Renal cortex interstitium (tissue), 11 donors: ENCODE results near the gene EML6. TPM values are rescaled to one million over a fixed set of nuclear protein-coding genes. Genes with fewer than 3 reads are reported as not detected.
"Not testable (repeated sequence)": the region's sequence is repeated elsewhere in the genome, so short reads cannot be mapped to it uniquely, and the experiment has no call there.

Experiments used
- DNase-seq, 11 donors: peaks; one replicate each; pipeline ENCODE4 v3.0.0-alpha.2; 2013; ENCODE audit warnings: low read depth in 9 of 11, low spot score in 4 of 11; ENCODE audit errors: extremely low read depth in 1 of 11
- polyA plus RNA-seq, 3 donors: library from polyadenylated mRNA; unstranded; fragments of 120-200 nt; gene quantifications; one replicate each; pipeline ENCODE4 v1.2.1, GENCODE V29; 2013; ENCODE audit not compliant: insufficient read length in 3 of 3

The EML6 gene
- polyA plus RNA-seq, 3 donors, result 11.5 to 20.3 (median 13.9) TPM

DNA sequence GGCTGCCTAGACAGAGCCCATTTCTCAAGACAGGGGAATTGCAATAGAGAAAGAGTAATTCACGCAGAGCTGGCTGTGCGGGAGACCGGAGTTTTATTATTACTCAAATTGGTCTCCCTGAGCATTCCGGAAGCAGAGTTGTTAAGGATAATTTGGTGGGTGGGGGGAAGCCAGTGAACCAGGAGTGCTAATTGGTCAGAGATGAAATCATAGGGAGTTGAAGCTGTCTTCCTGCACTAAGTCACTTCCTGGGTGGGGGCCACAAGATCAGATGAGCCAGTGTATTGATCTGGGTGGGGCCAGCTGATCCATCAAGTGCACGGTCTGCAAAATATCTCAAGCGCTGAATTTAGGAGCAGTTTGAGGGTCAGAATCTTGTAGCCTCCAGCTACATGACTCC is 242.0 kb downstream of the EML6 start:
- DNase-seq, result no peak

DNA sequence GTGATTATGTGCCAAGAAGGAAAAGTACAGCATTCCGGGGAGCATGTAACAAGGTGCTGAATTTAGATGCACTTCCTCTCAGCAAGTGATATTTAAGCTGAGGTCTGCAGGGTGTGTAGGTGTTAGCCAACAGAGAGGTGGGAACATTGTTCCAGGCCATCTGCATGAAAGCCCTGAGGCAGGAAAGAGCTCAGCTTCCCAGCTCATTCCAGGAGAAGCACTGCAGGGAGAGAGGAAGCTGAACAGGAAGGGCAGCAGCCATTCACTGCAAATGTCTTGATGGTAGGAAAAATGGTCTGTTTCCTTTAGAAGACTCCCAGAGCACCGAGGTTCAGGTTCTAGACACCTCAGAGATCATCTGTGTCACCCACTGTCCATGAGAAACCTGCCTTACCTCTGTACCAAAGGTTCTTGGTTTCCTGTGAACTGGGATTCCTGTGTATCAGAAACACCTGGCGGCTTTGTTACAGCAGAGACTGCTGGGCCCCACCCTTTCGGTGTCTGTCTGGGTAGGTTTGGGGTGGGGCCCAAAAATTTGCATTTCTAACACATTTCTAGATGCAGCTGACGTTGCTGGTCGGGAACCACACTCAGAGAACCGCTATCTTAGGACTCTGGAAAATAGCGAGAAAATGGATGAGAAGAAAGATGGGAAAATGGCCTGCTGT is 242.8 kb downstream of the EML6 start:
- no peak for DNase-seq

DNA sequence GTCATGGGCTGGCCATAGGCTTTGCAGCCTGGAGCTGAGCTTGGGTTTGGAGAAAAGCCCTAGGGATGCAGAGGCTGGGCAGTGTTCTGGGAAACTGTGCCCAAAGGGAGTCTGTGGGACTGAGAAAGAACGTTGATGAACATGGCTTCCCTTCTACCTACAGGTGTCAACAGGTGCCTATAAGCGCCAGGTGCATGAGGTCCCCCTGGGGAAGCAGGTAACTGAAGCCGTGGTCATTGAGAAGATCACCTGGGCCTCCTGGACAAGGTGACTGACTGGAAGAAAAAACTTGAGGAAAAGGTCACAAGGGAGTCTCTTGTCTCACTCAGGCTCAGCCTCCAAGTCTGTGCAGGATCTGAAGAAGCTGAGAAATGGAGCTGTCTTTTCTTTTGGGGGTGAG is 243.4 kb downstream of the EML6 start:
- no peak for DNase-seq

DNA sequence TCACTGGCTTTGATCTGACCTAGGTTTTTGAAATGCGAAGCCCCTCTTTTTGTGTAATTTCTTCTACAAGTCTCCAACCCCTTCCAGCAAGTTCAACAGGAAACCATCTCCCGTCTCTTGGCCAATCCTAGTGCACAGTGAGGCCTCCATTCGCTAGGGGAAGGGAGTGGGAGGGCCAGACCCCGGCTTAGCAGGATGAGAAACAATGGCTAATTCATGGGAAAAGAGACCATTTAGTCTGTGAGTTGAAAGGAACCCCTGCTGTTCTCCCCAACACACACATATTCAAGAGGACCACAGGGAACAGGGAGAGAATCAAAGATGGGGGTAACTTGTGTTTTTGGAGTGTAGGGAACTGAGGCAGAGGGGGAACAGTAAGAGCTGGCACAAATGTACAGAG is 243.8 kb downstream of the EML6 start:
- no peak for DNase-seq

DNA sequence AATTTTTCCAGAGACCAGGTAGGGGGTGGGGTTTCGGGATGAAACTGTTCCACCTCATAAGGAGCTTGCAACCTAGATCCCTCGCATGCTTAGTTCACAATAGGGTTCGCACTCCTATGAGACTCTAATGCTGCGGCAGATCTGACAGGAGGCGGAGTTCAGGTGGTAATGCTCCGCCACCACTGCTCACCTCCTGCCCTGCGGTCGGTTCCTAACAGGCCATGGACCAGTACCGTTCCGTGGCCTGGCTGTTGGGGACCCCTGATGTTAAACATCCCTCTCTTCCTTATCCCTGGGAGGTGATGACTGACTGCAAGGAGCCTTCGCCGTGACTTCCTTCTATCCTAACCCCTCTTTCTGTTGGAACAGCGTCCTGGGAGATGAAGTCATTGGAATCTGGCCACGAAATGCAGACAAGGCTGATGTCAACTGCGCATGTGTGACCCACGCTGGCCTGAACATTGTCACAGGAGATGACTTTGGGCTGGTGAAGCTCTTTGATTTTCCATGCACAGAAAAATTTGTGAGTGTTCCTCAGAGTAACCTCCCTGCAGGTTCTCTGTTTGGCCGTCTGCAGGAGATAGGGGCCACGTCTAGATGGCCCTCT is 244.4 kb downstream of the EML6 start:
- no peak for DNase-seq

DNA sequence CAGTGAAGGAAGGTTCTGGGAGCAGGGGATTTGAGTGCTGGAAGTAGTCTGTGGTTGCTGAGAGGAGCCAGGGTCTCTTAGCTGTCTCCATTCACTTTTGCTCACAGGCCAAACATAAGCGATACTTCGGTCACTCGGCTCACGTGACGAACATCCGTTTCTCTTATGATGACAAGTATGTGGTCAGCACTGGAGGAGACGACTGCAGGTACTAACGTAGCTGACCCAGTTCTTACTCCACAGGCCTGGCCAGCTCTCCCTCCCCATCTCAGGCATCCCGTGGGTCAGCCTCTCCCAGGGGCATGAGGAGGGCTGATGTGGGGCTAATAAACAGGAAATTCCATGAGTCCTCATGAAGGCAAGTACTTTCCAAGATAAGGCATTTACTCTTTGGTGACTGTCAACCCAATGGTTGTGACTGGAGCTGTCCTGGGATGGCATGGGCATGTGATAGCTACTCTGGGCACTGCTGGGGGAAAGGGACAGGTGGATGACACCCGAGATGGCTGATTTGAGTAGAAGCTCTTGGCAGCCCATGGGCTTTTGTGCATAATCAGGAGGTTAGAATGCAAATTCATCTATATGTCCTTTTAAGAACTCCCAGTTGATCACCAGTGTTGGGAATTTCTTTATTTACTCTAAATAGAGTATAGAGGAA is 245.2 kb downstream of the EML6 start:
- DNase-seq, result no peak

DNA sequence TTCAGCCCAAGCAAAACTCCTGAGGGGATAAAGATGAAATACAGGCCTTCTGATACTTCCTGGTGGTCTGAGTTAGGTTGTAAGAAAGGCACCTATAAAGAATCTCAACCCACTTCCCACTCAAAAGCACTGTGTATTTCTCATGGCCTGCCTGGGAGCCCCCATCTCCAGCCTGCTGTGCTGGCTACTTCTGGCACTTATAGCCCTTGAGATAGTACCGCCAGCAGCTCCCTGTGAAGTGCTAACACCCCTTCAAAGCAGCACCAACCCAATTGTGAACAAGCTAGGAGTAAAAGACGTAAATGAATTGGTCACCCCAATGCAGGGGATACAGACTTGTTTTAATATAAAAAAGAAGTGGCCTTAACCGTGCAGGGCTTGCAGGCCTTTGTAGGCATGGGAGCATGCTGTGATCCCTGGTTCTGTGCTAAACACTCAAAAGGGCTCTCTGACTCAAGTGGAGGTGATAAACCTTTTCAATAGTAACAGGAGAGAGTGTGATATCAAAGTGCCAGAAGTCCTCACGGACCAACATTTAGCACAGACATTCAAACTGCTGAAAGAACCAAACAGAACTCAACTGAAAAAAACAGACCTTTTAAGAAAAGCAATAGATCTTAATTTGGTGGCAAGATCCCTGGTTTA is 246.0 kb downstream of the EML6 start:
- DNase-seq, result no peak

DNA sequence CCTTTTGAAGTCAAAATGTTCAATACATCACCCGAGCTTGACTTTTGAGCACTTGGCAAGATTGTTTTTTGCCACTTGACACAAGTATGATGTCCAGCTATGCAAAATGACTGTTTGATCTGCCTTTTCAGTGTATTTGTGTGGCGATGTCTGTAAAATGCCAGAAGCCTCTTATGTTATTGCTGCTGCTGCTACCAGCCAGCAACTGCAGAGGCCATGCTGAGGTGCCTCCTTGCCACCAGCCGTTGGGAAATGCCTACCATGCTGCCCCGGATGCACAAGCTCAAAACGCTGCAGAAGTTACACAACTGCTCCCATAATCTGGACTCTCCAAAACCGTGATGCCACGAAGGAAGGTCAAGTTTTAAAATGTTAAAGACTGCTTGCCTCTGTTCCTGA is 246.5 kb downstream of the EML6 start:
- DNase-seq, result no peak

DNA sequence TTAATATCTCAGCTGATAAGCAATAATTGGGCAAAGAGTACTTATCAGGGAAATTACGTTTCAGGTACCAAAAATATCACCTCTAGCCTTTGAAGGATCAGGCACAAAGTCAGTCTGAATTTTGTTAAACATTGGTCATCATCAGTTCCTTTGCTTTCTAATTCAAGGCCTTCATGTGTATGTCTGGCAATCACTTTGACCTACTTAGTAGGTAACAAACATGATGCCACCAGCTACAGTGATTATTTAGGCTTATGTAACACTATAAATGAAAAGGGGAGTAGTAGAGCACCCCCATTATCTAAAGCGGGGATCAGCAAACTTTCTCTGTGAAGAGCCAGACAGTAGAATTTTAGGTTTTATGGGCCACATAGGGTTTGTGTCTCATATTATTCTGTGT is 251.7 kb downstream of the EML6 start:
- no peak for DNase-seq

DNA sequence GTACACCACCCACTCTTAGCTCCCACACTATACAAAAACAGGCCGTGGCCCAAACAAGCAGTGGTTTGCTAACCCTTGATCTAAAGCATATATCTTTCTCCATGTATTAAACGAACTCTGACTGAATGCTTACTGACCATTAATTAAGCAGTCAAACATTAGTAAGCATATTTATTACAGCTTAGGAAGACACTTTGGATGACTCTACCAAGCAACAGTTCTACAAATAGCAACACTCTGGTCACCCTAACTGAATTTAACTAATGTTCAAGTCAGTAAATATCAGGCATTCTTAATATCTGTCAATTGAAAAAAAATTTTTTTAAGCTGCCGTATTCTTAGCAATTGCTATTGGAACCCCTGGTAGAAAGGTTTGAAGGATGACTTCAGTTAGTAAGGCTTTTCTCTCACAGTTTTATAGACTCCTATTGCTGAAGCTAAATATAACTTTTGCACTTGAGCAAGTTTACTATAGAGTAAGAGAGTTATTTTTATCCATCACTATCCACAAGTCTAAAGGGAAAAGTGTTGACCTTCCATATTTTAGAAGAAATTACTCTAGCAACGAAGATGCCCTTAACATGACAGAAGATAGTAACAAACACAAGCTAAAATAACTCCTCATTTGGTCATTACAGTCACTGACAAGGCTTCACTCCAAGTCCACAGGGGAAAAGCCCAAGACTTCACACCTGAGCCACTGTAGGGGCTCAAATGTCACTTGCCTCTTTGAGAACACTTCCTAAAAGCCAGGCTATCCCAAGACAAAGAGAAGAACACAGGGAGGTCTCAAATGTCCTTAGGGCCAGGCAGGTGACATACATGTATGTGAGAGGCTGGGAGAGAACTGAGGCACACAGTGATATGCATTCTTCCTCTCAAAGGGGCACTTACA is 252.4 kb downstream of the EML6 start:
- DNase-seq, result no peak

DNA sequence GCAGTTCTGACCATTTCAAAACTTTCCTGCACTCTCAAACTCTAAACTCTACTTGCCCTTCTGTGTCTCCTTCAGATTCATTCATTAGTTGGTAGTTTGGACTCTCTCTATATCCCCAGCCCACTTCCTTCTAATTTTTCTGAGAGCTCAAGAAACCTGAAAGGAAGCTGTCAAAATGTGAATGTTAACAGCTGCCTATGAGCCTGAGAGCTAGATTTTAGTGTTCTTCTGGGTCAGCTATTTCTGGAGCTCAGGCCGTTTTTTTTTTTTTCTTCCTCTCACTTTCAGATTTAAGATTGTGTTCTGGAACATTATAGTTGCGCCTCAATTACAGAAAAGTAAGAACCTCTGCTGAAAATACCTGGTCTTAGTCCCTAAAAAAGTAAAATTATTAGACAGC is 253.7 kb downstream of the EML6 start:
- peak in 9 of 11 donors; percentile 18 to 75 (median 39) for DNase-seq

DNA sequence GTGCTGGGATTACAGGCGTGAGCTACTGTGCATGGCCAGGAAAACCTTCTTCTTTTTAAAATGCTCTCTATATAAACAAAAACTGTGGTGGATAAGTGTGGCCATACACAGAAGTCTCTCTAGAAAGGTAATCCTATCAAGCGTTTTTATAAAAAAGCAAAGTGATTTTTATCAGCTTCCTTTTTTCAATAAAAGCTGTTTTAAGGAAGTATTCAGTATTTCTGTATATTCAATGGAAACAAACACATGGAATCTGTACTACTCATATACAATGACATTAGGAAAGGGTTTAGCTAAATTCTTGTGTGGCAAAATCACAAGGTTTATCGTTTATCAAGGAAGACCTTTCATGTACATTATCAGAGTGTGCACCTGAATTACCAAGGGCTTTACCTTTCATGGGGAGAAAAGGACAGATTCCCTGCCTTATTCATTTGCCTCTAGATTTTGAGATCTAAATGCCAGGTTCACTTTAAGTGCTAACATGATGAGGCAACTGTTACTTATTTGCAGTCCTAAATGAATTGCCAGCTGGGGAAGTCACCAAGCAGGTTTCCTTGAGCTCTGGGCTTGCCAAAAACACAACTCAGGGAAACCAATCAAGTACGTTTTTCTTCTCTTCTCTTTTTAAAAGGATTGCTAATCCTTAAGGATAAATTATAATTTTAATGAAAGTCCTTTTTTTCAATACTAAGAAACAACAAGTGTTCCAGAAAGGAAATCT is 256.0 kb downstream of the EML6 start:
- DNase-seq, result peak in 8 of 11 donors; percentile 11 to 57 (median 40)

DNA sequence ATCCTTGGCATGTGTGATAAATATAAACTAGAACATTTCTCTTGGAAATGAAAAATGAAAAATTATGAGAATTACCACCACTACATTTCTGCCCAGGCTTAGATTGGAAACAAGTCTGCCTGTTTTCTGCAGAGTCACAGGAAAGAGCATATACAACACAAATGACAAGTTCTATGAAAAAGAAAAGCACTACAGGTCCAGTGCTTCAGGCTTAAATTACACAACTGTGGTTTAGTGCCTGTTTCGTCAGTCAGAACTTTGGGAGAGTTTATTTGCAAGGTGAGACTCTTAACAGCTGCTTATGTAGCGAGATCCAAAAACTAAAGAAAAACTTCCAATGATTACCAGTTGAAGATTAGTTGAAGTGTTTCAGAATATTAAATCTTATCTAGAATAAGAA is 257.9 kb downstream of the EML6 start:
- DNase-seq, result no peak

DNA sequence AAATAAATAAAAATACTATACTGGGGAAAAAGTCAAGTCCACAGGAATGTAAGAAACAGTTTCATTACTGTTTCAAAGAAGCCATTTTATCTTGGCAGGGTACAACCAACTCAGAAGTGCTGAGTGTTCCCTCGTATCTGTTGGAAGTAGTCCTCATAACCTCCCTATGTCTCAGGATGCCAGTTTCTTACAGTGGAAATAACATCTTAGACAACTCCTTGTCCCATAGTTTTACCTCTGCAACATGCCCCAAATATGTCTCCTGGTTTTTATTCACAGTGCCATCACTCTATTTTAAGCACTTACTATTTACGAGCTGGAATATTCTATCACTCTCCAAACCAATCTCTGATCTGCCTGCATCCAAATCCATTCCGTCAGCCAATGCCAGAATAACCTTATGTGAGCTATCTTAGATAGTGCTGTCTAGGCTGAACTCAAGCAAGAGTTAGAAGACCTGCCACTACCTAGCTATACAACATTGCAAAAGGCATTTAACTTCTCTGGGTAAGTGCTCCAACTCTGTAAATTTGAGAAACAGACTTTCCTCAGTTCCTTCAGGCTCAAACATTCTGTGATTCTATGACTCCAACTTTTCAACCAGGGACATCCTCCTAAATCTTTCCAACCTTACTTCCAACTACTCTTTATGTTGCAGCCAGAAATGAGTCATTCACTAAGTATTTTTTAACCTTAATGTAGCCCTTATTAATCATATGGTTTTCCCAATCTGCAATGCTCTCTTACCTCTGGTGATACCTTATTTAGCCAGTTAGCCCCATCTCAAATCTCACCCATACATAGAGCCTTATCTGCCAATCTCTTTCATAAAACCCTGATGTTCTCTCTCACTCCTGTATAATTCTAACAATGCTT is 260.1 kb downstream of the EML6 start:
- DNase-seq, result no peak

DNA sequence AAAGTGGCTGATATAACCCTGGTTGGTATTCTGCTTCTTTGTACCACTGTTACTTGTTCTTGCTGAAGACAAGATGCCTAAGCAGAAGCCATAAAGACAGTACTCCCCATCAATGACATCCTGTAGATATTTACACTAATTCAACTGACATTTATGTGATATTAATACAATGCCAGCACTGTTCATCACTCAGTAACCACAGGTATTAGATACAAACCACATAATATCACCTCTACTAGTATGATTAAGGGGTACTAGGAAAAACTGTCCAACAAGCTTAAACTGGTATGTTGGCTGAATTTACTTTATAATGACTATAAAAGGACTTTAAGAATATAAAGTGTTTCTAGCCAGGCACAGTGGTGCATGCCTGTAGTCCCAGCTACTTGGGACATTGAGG is 261.0 kb downstream of the EML6 start:
- DNase-seq, result no peak

DNA sequence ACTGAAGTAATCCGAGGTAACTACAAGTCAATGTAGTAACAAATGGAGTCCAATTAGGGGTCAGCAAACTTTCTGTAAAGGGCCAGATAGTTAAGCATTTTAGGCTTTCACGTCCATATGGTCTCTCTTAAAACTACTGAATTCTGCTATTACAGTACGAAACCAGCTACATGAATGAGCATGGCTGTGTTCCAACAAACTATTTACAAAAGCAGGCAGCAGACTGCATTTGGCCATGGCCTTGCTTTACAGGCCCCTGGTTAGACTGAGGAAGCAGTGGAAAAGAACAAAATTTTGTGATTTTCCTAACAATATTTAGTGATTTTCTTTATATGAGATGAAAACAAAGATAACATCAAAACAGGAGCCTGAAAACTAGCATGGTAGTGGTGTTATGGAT is 262.8 kb downstream of the EML6 start:
- DNase-seq, result no peak

DNA sequence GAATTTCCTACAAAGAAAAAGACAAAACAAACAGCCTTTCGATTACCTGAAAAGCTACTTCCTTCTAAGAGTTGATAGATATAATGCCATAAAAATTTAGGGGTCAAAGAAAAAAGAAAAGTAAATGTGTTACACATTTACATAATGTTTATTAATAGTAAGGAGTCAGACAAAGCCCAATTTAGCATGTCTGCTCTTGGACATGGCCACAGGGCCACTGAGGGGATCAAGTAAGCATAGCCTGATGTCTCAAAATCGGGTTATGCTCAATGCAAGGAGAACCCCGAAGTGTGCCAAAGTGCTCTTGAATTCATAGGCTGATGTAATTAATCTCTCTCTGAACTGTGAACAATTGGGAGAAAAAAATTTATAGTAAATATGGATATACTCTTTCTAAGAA is 265.1 kb downstream of the EML6 start:
- DNase-seq, result no peak

DNA sequence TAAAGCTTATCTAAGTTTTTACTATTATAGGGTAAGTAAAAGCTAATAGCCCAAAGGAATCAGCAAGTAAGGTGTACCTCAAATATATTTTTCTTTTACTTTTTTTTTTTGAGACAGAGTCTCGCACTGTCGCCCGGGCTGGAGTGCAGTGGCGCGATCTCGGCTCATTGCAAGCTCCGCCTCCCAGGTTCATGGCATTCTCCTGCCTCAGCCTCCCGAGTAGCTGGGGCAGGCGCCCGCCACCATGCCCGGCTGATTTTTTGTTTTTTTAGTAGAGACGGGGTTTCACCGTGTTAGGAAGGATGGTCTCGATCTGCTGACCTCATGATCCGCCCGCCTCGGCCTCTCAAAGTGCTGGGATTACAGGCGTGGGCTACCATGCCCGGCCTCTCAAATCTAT is 267.2 kb downstream of the EML6 start:
- DNase-seq, result not testable (repeated sequence)
